ENCODE results near the gene TMC4.

GRCh38 chr19:54162884-54163283 is 10.1 kb downstream of the TMC4 start:
- TF ChIP-seq EZH2 (IDR thresholded peaks at IDR 0.05; ENCODE audit: insufficient read depth, poor library complexity, severe bottlenecking) (no peak), EZH2phosphoT487 (IDR thresholded peaks at IDR 0.05; ENCODE audit: insufficient read depth, low read depth) (no peak)
